ENCODE measurements around the gene DPH3.

GRCh38 chr3:16273867-16274266 is 9.1 kb upstream of the DPH3 start:
- TF ChIP-seq YY1 (tag by site-specific recombination; IDR thresholded peaks at IDR 0.05) (no peak), KLF10 (tag by site-specific recombination; IDR thresholded peaks at IDR 0.05) (no peak), ZNF19 (tag by site-specific recombination; IDR thresholded peaks at IDR 0.05; ENCODE audit: low read depth) (no peak), ZNF76 (tag by site-specific recombination; IDR thresholded peaks at IDR 0.05; ENCODE audit: borderline replicate concordance, low read depth) (no peak), ZBTB11 (tag by site-specific recombination; conservative IDR thresholded peaks at IDR 0.05; ENCODE audit: low read depth) (no peak), ZNF776 (tag by site-specific recombination; IDR thresholded peaks at IDR 0.05; ENCODE audit: borderline replicate concordance) (no peak), ZBTB21 (tag by site-specific recombination; IDR thresholded peaks at IDR 0.05) (no peak), ZNF423 (tag by site-specific recombination; IDR thresholded peaks at IDR 0.05) (no peak), ZNF274 (IDR thresholded peaks at IDR 0.05; ENCODE audit: low read length) (no peak), ZNF274 (tag by site-specific recombination; IDR thresholded peaks at IDR 0.05; ENCODE audit: borderline replicate concordance) (no peak), ZNF302 (tag by site-specific recombination; IDR thresholded peaks at IDR 0.05; ENCODE audit: low read depth) (no peak), ZNF335 (tag by site-specific recombination; conservative IDR thresholded peaks at IDR 0.05) (no peak), ZNF785 (tag by site-specific recombination; IDR thresholded peaks at IDR 0.05) (no peak), ZNF558 (tag by site-specific recombination; IDR thresholded peaks at IDR 0.05) (no peak)
- TF ChIP-seq, protein P1, sequence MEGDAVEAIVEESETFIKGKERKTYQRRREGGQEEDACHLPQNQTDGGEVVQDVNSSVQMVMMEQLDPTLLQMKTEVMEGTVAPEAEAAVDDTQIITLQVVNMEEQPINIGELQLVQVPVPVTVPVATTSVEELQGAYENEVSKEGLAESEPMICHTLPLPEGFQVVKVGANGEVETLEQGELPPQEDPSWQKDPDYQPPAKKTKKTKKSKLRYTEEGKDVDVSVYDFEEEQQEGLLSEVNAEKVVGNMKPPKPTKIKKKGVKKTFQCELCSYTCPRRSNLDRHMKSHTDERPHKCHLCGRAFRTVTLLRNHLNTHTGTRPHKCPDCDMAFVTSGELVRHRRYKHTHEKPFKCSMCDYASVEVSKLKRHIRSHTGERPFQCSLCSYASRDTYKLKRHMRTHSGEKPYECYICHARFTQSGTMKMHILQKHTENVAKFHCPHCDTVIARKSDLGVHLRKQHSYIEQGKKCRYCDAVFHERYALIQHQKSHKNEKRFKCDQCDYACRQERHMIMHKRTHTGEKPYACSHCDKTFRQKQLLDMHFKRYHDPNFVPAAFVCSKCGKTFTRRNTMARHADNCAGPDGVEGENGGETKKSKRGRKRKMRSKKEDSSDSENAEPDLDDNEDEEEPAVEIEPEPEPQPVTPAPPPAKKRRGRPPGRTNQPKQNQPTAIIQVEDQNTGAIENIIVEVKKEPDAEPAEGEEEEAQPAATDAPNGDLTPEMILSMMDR (tag by site-specific recombination; IDR thresholded peaks at IDR 0.05): no peak
